Right ventricle myocardium superior (tissue), 1 donor: ENCODE data around the gene PFKM. TPM values are rescaled to one million over a fixed set of nuclear protein-coding genes. Genes with fewer than 3 reads are reported as not detected.

ENCODE experiments used
- ATAC-seq: fragments of 200-7000 bp; cut with Tn5 transposase; one replicate; pipeline ENCODE4 v1.9.1; 2020; ENCODE audit warnings: mild to moderate bottlenecking; ENCODE audit not compliant: poor library complexity
- DNase-seq: peaks from one replicate; pipeline ENCODE4 v3.0.0-alpha.2; 2020
- intact Hi-C: fragments of 100-400 bp; cut with DNase I; formaldehyde crosslinking; loops from one replicate; pipeline ENCODE4 v1.11.2; 2022
- total RNA-seq: library from RNA; stranded (reverse); fragmentation: NEBNext Ultra II Directional; extraction: Animal tissue kit (Norgen Biotek cat#: 25700); gene quantifications from one replicate; pipeline ENCODE4 v1.2.1, GENCODE V29; 2021
- donor health status: DM: no; HTN: yes; CAD: no; lungs with severe emphysema.

PFKM gene
- total RNA-seq, 1 donor from 2014 or later = 752 TPM

DNA sequence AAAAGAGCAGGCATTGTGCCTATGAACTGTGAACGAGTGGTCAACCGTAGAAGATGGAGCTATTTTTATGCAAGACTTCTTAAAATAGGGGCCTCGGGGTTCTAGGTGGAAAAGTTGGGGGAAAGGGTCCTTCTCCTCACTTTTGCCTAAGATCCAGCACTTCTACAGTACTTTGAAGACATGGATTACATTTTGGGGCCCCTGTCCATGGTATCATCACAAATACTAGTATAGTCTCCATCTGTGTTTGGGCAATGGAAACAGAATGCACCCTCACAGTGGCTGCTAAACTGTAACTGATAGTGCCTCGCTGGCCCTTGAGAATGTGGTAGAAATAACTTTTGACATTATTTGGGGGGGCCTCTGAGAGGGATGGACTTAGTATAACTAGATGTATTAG is 58.8 kb downstream of the PFKM start:
- DNase-seq (no peak), ATAC-seq (no peak)
- intact Hi-C loops = no loop called here

DNA sequence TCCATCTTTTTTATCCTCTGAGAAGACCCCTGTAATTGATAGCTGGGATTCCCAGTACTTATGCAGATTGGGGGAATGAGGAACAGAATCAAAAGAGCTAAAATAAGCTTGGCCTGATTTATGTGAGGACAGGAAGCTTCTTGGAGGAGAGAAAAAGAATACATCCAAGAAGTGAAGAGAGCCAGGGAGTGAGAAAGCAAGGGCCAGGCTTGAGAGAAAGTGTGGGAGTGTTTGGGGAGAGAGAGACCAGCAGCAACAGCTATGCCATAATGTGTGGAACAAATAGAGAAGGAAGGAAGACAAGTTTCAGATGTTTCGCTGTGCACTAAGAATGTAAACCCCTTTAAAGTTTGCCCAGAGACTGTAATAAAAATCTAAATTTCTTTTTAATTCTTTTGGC is 60.3 kb downstream of the PFKM start:
- intact Hi-C loops = no loop called here
- ATAC-seq = no peak

DNA sequence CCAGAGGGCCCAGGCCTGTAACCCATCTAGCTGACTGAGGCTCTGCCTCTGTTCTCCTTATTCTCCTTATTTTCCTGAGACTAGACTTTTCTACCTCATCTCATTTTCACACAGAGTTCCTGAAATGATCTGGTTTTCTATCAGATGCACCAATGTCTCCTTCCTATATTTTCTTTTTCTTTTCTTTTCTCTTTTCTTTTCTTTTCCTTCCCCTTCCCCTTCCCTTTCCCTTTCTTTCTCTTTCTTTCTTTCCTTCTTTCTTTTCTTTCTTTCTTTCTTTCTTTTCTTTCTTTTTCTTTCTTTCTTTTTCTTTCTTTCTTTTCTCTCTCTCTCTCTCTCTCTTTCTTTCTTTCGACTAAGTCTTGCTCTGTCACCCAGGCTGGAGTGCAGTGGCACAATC is 61.3 kb downstream of the PFKM start:
- no peak for DNase-seq
- intact Hi-C loops = loop anchor here (10.0 kb wide), 1 partner anchor 434 kb away; no protein-coding TSS in a partner anchor
- no peak for ATAC-seq

More for the DNA sequence above, 60.3 kb downstream of the PFKM start:
- no peak for DNase-seq

GRCh38 chr12:48180857-48181495 is 61.8 kb downstream of the PFKM start:
- DNase-seq (no peak), ATAC-seq (no peak)
- intact Hi-C loops = loop anchor here (10.0 kb wide), 1 partner anchor 434 kb away; no protein-coding TSS in a partner anchor

- intact Hi-C loops = loop anchor here (10.0 kb wide), 1 partner anchor 432 kb away; no protein-coding TSS in a partner anchor
- DNase-seq = no peak
- ATAC-seq = no peak
Measured at GRCh38 chr12:48182631-48183030, 63.5 kb downstream of the PFKM start.

GRCh38 chr12:48183091-48183875 is 64.1 kb downstream of the PFKM start, which contains the start of gene CCDC184:
TSS of gene CCDC184 (plus strand) at chr12:48183644. CDS start at chr12:48184123, 479 bp downstream.
- ATAC-seq (peak; percentile 89), DNase-seq (peak; percentile 81)
- intact Hi-C loops = loop anchor here (10.0 kb wide), 1 partner anchor 432 kb away; no protein-coding TSS in a partner anchor

- intact Hi-C loops = loop anchor here (10.0 kb wide), 1 partner anchor 431 kb away; no protein-coding TSS in a partner anchor
- DNase-seq = no peak
Measured at GRCh38 chr12:48183876-48184548, 64.8 kb downstream of the PFKM start.

DNA sequence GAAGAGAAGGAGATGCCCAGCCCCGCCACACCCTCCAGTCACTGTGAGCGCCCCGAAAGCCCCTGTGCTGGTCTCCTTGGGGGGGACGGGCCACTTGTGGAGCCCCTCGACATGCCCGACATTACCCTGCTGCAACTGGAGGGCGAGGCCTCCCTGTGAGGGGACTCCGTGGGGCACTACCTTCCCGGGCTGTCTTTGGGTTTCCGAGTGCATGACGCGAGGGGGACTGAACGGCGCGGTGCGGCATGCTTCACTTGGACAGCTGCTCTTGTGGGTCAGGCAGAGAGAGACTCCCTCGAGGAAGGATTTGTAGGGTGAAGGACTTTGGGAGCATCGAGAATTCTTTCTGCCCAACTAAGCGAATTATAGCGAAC is 65.4 kb downstream of the PFKM start:
- ATAC-seq (no peak), DNase-seq (no peak)
- intact Hi-C loops = loop anchor here (10.0 kb wide), 1 partner anchor 430 kb away; no protein-coding TSS in a partner anchor

More at GRCh38 chr12:48183876-48184548, 64.8 kb downstream of the PFKM start:
- peak; percentile 47 for ATAC-seq

DNA sequence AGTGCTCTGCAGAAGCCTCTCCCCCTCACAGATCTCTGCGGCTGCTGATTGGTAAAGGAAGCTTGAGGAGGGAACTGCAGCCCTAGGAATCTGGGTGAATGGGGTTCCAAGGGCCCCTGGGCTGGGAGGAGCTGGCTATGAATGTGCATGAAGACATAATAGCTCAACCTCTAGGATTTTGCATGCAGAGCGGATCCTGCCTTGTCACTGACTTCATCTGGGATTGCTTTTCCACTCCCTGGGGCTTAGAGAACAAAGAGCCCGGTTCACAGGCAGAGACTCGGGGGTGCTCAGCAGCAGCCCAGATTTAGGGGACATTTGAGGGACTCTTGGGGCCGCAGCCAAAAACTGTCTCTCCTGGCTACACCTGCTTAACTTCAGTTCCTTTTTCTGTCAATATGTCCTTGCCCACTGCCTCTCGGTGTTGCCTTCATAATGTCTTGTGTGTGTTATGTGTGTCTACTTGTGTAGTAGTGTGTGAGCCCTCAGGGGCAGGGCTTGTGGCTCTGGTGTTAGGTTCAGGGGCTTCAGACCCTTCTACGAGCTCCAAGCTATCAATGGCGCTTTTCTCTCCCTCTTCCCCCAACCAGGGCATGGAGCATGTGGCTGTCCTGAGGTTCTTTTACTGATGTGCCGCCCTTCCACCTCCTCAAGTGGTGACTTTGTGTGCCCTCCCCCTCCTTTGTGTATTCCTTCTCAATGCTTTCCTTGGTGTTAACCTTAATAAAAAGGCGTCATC is 66.2 kb downstream of the PFKM start:
- DNase-seq = no peak
- intact Hi-C loops = loop anchor here (10.0 kb wide), 1 partner anchor 429 kb away; no protein-coding TSS in a partner anchor
- ATAC-seq = no peak

DNA sequence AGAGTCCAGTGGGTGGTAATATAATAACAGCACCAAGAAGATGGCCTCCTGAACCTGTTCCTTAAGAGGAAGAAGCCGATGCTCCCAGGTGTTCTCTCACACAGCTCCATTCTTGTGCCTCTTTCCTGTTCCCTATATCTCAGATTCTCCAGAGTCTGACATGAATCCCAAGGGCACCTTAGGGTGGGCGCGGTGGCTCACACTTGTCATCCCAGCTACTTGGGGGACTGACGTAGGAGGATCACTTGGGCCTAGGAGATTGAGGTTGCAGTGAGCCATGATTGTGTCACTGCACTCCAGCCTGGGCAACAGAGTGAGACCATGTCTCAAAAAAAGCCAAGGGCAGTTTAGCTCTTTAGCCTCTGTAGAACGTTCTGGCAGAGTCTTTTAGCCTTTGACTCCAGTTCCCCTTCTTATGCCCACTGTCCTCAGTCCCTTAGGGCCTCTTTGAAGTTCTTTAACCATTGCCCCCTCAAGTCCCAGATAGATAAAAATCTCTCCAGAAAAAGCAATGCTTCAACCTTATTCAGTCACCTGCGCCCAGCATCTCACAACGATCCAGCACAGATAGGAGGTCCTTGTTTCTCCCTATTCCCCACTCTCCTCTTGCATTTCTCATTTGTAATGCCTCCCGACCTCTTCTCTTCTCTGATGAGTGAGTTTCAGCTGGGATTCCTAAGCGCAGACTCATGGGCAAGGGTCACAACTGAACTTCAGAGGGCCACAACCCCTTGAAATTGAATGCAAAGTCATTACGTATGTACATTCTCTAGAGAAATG is 68.9 kb downstream of the PFKM start:
- ATAC-seq (no peak), DNase-seq (no peak)
- intact Hi-C loops = loop anchor here (10.0 kb wide), 1 partner anchor 427 kb away; no protein-coding TSS in a partner anchor

DNA sequence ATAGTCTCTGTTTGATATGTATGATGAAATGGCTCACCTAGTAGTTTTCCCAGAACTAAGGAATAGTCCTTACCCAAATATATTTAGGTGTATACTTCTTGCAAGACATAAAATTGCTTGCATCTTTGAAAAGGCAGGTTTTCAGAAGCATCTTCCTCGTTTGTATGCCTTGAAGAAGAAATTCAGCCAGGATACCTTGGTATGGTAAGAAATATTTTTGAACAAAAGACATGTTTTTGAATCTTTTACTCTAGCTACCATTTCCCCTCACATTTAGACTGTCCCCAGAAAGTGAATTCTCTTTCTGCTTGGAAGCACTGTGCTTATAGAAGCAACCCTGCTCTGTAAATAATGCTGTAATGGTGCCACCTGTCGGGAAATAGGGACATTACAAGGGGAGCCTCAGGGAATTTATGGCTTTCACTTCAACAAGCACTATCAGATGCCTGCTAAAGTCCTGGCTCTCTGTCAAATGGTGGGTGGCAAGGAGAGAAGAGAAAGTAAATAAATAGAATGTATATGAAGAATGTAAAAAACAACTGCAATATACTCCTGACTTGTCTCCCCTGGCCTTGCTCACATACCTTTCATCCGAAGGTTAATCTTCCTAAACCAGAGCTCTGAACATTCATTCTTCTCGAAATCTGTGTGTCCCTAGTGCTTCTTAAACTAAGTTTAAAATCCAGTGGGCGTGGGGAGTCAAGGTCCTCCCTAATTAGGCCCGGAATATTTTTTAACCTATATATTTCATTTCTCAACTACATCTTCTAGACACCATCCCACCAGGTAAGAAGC is 70.4 kb downstream of the PFKM start:
- DNase-seq = no peak
- peak; percentile 83 for ATAC-seq
- intact Hi-C loops = loop anchor here (10.0 kb wide), 2 partner anchors 155 to 425 kb away; no protein-coding TSS in a partner anchor

GRCh38 chr12:48191096-48191495 is 71.9 kb downstream of the PFKM start:
- DNase-seq = no peak
- ATAC-seq = no peak
- intact Hi-C loops = loop anchor here (10.0 kb wide), 1 partner anchor 154 kb away; no protein-coding TSS in a partner anchor

DNA sequence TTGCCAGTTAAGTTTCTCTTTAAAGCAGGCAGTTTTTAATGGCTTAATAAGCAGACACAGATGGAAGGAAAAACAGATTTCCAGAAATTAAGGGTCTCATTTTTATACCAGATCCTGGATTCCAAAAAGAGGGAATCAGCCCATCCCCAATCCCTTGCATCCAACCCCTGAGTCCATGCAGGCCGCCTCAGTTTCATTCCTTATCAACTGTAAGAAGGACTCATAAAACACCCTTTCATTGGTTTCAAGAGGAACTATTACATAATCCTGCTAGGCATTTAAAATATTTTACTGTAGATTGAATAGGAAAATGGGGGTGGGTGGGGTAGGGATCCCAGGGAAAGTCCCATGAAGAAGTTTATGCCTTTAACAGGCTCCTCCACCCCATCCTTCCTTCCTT is 73.7 kb downstream of the PFKM start:
- intact Hi-C loops = loop anchor here (10.0 kb wide), 1 partner anchor 152 kb away; no protein-coding TSS in a partner anchor
- DNase-seq (no peak), ATAC-seq (no peak)

- DNase-seq (no peak), ATAC-seq (no peak)
- intact Hi-C loops = loop anchor here (10.0 kb wide), 1 partner anchor 151 kb away; no protein-coding TSS in a partner anchor
Measured at GRCh38 chr12:48193623-48194022, 74.5 kb downstream of the PFKM start.

DNA sequence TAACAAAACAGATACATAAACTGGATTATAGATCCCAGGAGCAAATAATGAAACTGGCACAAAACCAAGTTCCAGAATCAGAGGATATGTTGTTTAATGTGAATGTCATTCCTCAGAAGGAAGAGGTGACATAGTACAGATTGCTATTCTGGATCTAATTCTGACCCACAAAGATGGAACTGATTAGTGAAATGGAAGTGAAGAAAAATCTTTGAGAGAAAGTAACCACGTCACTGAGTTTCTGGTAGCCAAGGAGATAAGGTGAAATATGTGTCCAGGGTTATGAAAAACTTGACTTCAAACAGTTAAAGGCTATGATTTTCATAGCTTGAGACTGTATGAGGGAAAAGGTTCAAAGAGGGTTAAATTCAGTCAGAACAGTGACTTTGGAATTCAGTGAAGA is 75.6 kb downstream of the PFKM start:
- DNase-seq (no peak), ATAC-seq (no peak)
- intact Hi-C loops = loop anchor here (10.0 kb wide), 1 partner anchor 150 kb away; no protein-coding TSS in a partner anchor
